HCT116 (cell line): ENCODE data around the gene CHRD. TPM values are rescaled to one million over a fixed set of nuclear protein-coding genes. Genes with fewer than 3 reads are reported as not detected.

ENCODE experiments used
- ATAC-seq: fragments of 200-7000 bp; cut with Tn5 transposase; 2 replicates; pipeline ENCODE4 v1.9.1; 2020; ENCODE audit warnings: mild to moderate bottlenecking, moderate library complexity
- BruUV-seq: library from RNA; stranded (reverse); fragments of 400-500 nt; replicated peaks from 2 replicates; lab custom pipeline; 2021; lab: Mats Ljungman, UMichigan
- CTCF ChIA-PET: fragments of 300-600 bp; sonication (Branson Sonifier 250); formaldehyde crosslinking; loops from one replicate; lab custom pipeline; 2021; ENCODE audit warnings: antibody characterized with exemption; lab: Charles Lee
- POLR2A ChIA-PET: fragments of 300-600, 350-600 bp; sonication (Branson Sonifier 250); formaldehyde crosslinking; loops from one replicate; lab custom pipeline; 2021; ENCODE audit warnings: antibody characterized with exemption; lab: Charles Lee
- RAD21 ChIA-PET, 2 experiments: fragments of 300-600 bp; sonication (Branson Sonifier 250); formaldehyde crosslinking; loops; one replicate each; lab custom pipeline; 2023; ENCODE audit warnings: low total read pairs in 2 of 2; ENCODE audit not compliant: uncharacterized antibody in 2 of 2, unreplicated experiment in 2 of 2, low non-redundant PET in 1 of 2; lab: Charles Lee
- DNase-seq: peaks from one replicate; pipeline ENCODE4 v3.0.0-alpha.2; 2010; ENCODE audit warnings: low read depth, low spot score
- H2AFZ ChIP-seq: fragments of 200-600 bp; shearing (Covaris generic), sonication (generic); 2 replicates; pipeline ENCODE4 v1.6.1; 2017; ENCODE audit warnings: low read depth, mixed run types, mixed read lengths, antibody characterized with exemption, low read length; ENCODE audit not compliant: poor library complexity, severe bottlenecking
- H3K27ac ChIP-seq: 2 replicates; pipeline ENCODE4 v1.5.1; 2012; ENCODE audit warnings: low read depth, low read length
- H3K27me3 ChIP-seq: fragments of 200-600 bp; sonication (generic); 2 replicates; pipeline ENCODE4 v1.6.1; 2016; ENCODE audit warnings: mixed run types, low read length, mixed read lengths; ENCODE audit not compliant: insufficient read depth
- H3K36me3 ChIP-seq, 2 experiments: fragments of 200-500 bp in 1 of 2; fragments of 200-600 bp in 1 of 2; sonication (Bioruptor generic) in 1 of 2; sonication (generic) in 1 of 2; 2 replicates each; pipeline versions ENCODE4 v1.5.1 to v1.6.1; 2014 to 2016; ENCODE audit warnings: low read length in 2 of 2, inconsistent platforms in 1 of 2, mixed read lengths in 1 of 2, mixed run types in 1 of 2; ENCODE audit not compliant: insufficient read depth in 2 of 2, control insufficient read depth in 1 of 2
- H3K4me1 ChIP-seq, 2 experiments: fragments of 200-600 bp in 1 of 2; sonication (generic) in 1 of 2; 2 replicates each; pipeline versions ENCODE4 v1.5.1 to v1.6.1; 2012 to 2017; ENCODE audit warnings: low read length in 2 of 2, inconsistent platforms in 1 of 2, mild to moderate bottlenecking in 1 of 2, mixed read lengths in 1 of 2, mixed run types in 1 of 2, moderate library complexity in 1 of 2; ENCODE audit not compliant: insufficient read depth in 2 of 2, control insufficient read depth in 1 of 2
- H3K4me2 ChIP-seq: fragments of 200-600 bp; sonication (generic); 2 replicates; pipeline ENCODE4 v1.6.1; 2017; ENCODE audit warnings: mixed run types, low read length, mixed read lengths
- H3K4me3 ChIP-seq, 2 experiments: fragments of 200-600 bp in 1 of 2; sonication (generic) in 1 of 2; replicated peaks in 1 of 2; 2 replicates each; pipeline ENCODE4 v1.5.1; 2011 to 2016; ENCODE audit warnings: low read length in 2 of 2, control low read depth in 1 of 2, low read depth in 1 of 2, mild to moderate bottlenecking in 1 of 2, mixed read lengths in 1 of 2, mixed run types in 1 of 2
- H3K79me2 ChIP-seq: fragments of 200-600 bp; sonication (generic); 2 replicates; pipeline ENCODE4 v1.6.1; 2017; ENCODE audit warnings: mild to moderate bottlenecking, mixed run types, low read length, moderate library complexity, mixed read lengths; ENCODE audit not compliant: insufficient read depth
- H3K9ac ChIP-seq: fragments of 200-600 bp; sonication (generic); 2 replicates; pipeline ENCODE4 v1.6.1; 2016; ENCODE audit warnings: low read length, mixed read lengths
- H3K9me2 ChIP-seq: fragments of 200-600 bp; sonication (generic), shearing (Covaris generic); 2 replicates; pipeline ENCODE4 v1.6.1; 2017; ENCODE audit warnings: mixed run types, mild to moderate bottlenecking, moderate library complexity; ENCODE audit not compliant: insufficient read depth
- H3K9me3 ChIP-seq, 2 experiments: fragments of 200-500 bp in 1 of 2; fragments of 200-600 bp in 1 of 2; sonication (Bioruptor generic) in 1 of 2; sonication (generic) in 1 of 2; 2 replicates each; pipeline ENCODE4 v1.6.1; 2014 to 2017; ENCODE audit warnings: low read length in 2 of 2, mixed read lengths in 2 of 2, inconsistent platforms in 1 of 2, low read depth in 1 of 2, mild to moderate bottlenecking in 1 of 2, mixed run types in 1 of 2, moderate library complexity in 1 of 2; ENCODE audit not compliant: control insufficient read depth in 1 of 2, insufficient read depth in 1 of 2
- H4K20me1 ChIP-seq: fragments of 200-600 bp; sonication (generic), shearing (Covaris generic); 2 replicates; pipeline ENCODE4 v1.6.1; 2017; ENCODE audit warnings: mixed run types, mild to moderate bottlenecking, moderate library complexity; ENCODE audit not compliant: insufficient read depth
- CBX3 ChIP-seq: IDR thresholded peaks from 2 replicates; pipeline ENCODE4 v1.6.1; 2012; ENCODE audit warnings: low read depth
- EGR1 ChIP-seq: IDR thresholded peaks from 2 replicates; pipeline ENCODE4 v1.6.1; 2012; ENCODE audit warnings: low read depth
- ELF1 ChIP-seq: IDR thresholded peaks from 2 replicates; pipeline ENCODE4 v1.6.1; 2012; ENCODE audit warnings: low read depth, borderline replicate concordance
- FOSL1 ChIP-seq: IDR thresholded peaks from 2 replicates; pipeline ENCODE4 v1.6.1; 2012; ENCODE audit warnings: low read depth
- POLR2A ChIP-seq: IDR thresholded peaks from 2 replicates; pipeline ENCODE4 v1.7.0; 2011; ENCODE audit warnings: borderline replicate concordance; ENCODE audit not compliant: insufficient read depth, insufficient read length; ENCODE audit errors: extremely low read depth
- POLR2AphosphoS5 ChIP-seq: IDR thresholded peaks from 2 replicates; pipeline ENCODE4 v1.6.1; 2011; ENCODE audit warnings: mild to moderate bottlenecking, low read depth, low read length, moderate library complexity
- RAD21 ChIP-seq: IDR thresholded peaks from 2 replicates; pipeline ENCODE4 v1.6.1; 2012; ENCODE audit warnings: low read depth, mild to moderate bottlenecking
- SRF ChIP-seq: IDR thresholded peaks from 2 replicates; pipeline ENCODE4 v1.6.1; 2012; ENCODE audit warnings: low read depth
- TCF7L2 ChIP-seq: IDR thresholded peaks from 2 replicates; pipeline ENCODE4 v1.7.0; 2011; ENCODE audit warnings: borderline replicate concordance, inconsistent platforms; ENCODE audit not compliant: insufficient read depth, insufficient read length; ENCODE audit errors: extremely low read depth
- YY1 ChIP-seq: IDR thresholded peaks from 2 replicates; pipeline ENCODE4 v1.6.1; 2011; ENCODE audit warnings: low read length, low read depth, moderate library complexity, mild to moderate bottlenecking; ENCODE audit not compliant: insufficient replicate concordance; ENCODE audit errors: extremely low read depth
- ZBTB33 ChIP-seq: IDR thresholded peaks from 2 replicates; pipeline ENCODE4 v1.6.1; 2011; ENCODE audit warnings: mild to moderate bottlenecking, low read length, moderate library complexity; ENCODE audit not compliant: insufficient replicate concordance; ENCODE audit errors: extremely low read depth
- ZNF274 ChIP-seq: fragments of 200-500 bp; sonication (Bioruptor generic); IDR thresholded peaks from 2 replicates; pipeline ENCODE4 v1.6.1; 2014; ENCODE audit warnings: mild to moderate bottlenecking, low read depth, low read length, inconsistent platforms
- intact Hi-C: fragments of 100-400 bp; cut with micrococcal nuclease; formaldehyde crosslinking; loops from 2 replicates; pipeline ENCODE4 v1.10.0; 2022
- total RNA-seq: library from RNA; stranded (reverse); gene quantifications from one replicate; pipeline ENCODE4 v1.2.1, GENCODE V29; 2021; ENCODE audit not compliant: unreplicated experiment

Gene CHRD
- total RNA-seq, 1 experiment from 2014 or later = 8.0 TPM

GRCh38 chr3:184382326-184383032, 2.6 kb downstream of the CHRD start:
- POLR2A ChIA-PET = no interaction called here
- no peaks in the 10 kb centered on the region for H3K27me3 ChIP-seq
- intact Hi-C loops = no loop called here

More at GRCh38 chr3:184382326-184383032, 2.6 kb downstream of the CHRD start:
- Histone ChIP-seq H3K4me2 (no peak overlapping the region), H3K4me3 (no peak overlapping the region), H3K36me3 (no peaks in the 10 kb centered on the region), H4K20me1 (no peaks in the 10 kb centered on the region), H3K9me2 (no peaks in the 10 kb centered on the region), H3K9me3 (no peaks in the 10 kb centered on the region), H3K79me2 (no peaks in the 10 kb centered on the region), H3K27ac (no peak overlapping the region), H3K9ac (no peak overlapping the region), H2AFZ (no peak overlapping the region), H3K4me1 (peaks cover 4 to 20% of the 10 kb centered on the region in 2 experiments; a peak in 2 of 4 replicates)
- ChIA-PET CTCF (no interaction called here), RAD21 (no interaction called here)
- TF ChIP-seq ELF1 (no peak), ZNF274 (no peak), ZBTB33 (no peak), POLR2A (no peak), POLR2AphosphoS5 (no peak), CBX3 (no peak), FOSL1 (no peak), EGR1 (no peak), TCF7L2 (no peak), SRF (no peak), RAD21 (no peak), YY1 (no peak)
- BruUV-seq = no TSS peak
- DNase-seq = no peak
- ATAC-seq = no peak
